GM21723 (cell line): ENCODE results near the gene ODAD3.

Experiments used
- ATAC-seq: cut with Tn5 transposase; IDR thresholded peaks from one replicate; pipeline ENCODE4 v1.9.1; 2021; ENCODE audit warnings: mild to moderate bottlenecking, moderate library complexity; ENCODE audit not compliant: unreplicated experiment

Gene ODAD3

GRCh38 chr19:11378319-11379189 is 56.4 kb downstream of the ODAD3 start:
- ATAC-seq: no peak

- ATAC-seq: no peak
These were observed 57.2 kb downstream of the ODAD3 start for GRCh38 chr19:11377756-11378155.

GRCh38 chr19:11377237-11377636 is 57.7 kb downstream of the ODAD3 start:
- ATAC-seq: no peak

- peak; percentile 21 for ATAC-seq
These were observed 59.6 kb downstream of the ODAD3 start for GRCh38 chr19:11375143-11375948.

GRCh38 chr19:11374433-11375142 is 60.3 kb downstream of the ODAD3 start, which contains the start of gene SWSAP1:
SWSAP1 (plus strand) TSS chr19:11374666; CDS start chr19:11374681, 15 bp downstream.
- ATAC-seq: peak; percentile 84

GRCh38 chr19:11373885-11374432 is 61.0 kb downstream of the ODAD3 start:
- no peak for ATAC-seq

GRCh38 chr19:11373166-11373884 is 61.6 kb downstream of the ODAD3 start:
- no peak for ATAC-seq

GRCh38 chr19:11370744-11371143 is 64.2 kb downstream of the ODAD3 start:
- no peak for ATAC-seq
